ENCODE measurements around the gene IPCEF1. TPM values are rescaled to one million over a fixed set of nuclear protein-coding genes. Genes with fewer than 3 reads are reported as not detected.

IPCEF1 gene
- total and polyA plus RNA-seq, 2 experiments from 2014 or later: not detected

GRCh38 chr6:154230910-154231595, 125.5 kb downstream of the IPCEF1 start:
- Histone ChIP-seq H3K36me3 (ENCODE audit: low read depth) (no peaks in the 10 kb centered on the region), H3K27ac (no peak overlapping the region), H3K9ac (no peak overlapping the region), H3K4me1 (ENCODE audit: insufficient read depth) (no peaks in the 10 kb centered on the region), H3F3A (ENCODE audit: insufficient read depth) (no peaks in the 10 kb centered on the region), H3K4me2 (ENCODE audit: unreplicated experiment) (no peak overlapping the region), H3K9me2 (ENCODE audit: insufficient read depth) (no peaks in the 10 kb centered on the region), H3K27me3 (replicated peaks; ENCODE audit: insufficient read depth) (no peaks in the 10 kb centered on the region), H4K20me1 (ENCODE audit: insufficient read depth) (no peaks in the 10 kb centered on the region), H3K9me3 (ENCODE audit: low read depth) (no peaks in the 10 kb centered on the region), H3K79me2 (ENCODE audit: insufficient read depth) (no peaks in the 10 kb centered on the region), H3K4me3 (no peak overlapping the region), H2AFZ (no peak overlapping the region)
- WGBS, 2 experiments (ENCODE audit: low coverage in 1 of 2, low lambda C conversion rate in 2 of 2, missing lambda C conversion rate in 2 of 2): 70 to 74% methylated on average over 5 of the region's 5 CpGs
- no peak for TF ChIP-seq EZH2phosphoT487 (IDR thresholded peaks at IDR 0.05; ENCODE audit: insufficient read depth, low read depth)
- no peak for TF ChIP-seq EZH2 (IDR thresholded peaks at IDR 0.05; ENCODE audit: insufficient read depth, poor library complexity, severe bottlenecking)
- DNase-seq: no peak
- in situ Hi-C loops (cut with MboI): no loop called here

- Histone ChIP-seq H3K4me3 (no peak overlapping the region), H3K27ac (no peak overlapping the region), H4K20me1 (ENCODE audit: insufficient read depth) (no peaks in the 10 kb centered on the region), H3K27me3 (replicated peaks; ENCODE audit: insufficient read depth) (no peaks in the 10 kb centered on the region), H3K9ac (no peak overlapping the region), H3K9me3 (ENCODE audit: low read depth) (no peaks in the 10 kb centered on the region), H3F3A (ENCODE audit: insufficient read depth) (no peaks in the 10 kb centered on the region), H3K4me2 (ENCODE audit: unreplicated experiment) (no peak overlapping the region), H3K4me1 (ENCODE audit: insufficient read depth) (no peaks in the 10 kb centered on the region), H3K9me2 (ENCODE audit: insufficient read depth) (no peaks in the 10 kb centered on the region), H2AFZ (no peak overlapping the region), H3K36me3 (ENCODE audit: low read depth) (no peaks in the 10 kb centered on the region), H3K79me2 (ENCODE audit: insufficient read depth) (no peaks in the 10 kb centered on the region)
- no peak for DNase-seq
- in situ Hi-C loops (cut with MboI): no loop called here
- TF ChIP-seq EZH2 (IDR thresholded peaks at IDR 0.05; ENCODE audit: insufficient read depth, poor library complexity, severe bottlenecking) (no peak), EZH2phosphoT487 (IDR thresholded peaks at IDR 0.05; ENCODE audit: insufficient read depth, low read depth) (no peak)
- WGBS, 2 experiments (ENCODE audit: low coverage in 1 of 2, low lambda C conversion rate in 2 of 2, missing lambda C conversion rate in 2 of 2): 35 to 42% methylated on average over 3 of the region's 3 CpGs
Observed at GRCh38 chr6:154230393-154230792, 126.2 kb downstream of the IPCEF1 start.

GRCh38 chr6:154229786-154230185, 126.8 kb downstream of the IPCEF1 start:
- Histone ChIP-seq H4K20me1 (ENCODE audit: insufficient read depth) (no peaks in the 10 kb centered on the region), H3F3A (ENCODE audit: insufficient read depth) (no peaks in the 10 kb centered on the region), H2AFZ (no peak overlapping the region), H3K79me2 (ENCODE audit: insufficient read depth) (no peaks in the 10 kb centered on the region), H3K9me3 (ENCODE audit: low read depth) (no peaks in the 10 kb centered on the region), H3K27ac (no peak overlapping the region), H3K9ac (no peak overlapping the region), H3K9me2 (ENCODE audit: insufficient read depth) (no peaks in the 10 kb centered on the region), H3K4me2 (ENCODE audit: unreplicated experiment) (no peak overlapping the region), H3K4me3 (no peak overlapping the region), H3K36me3 (ENCODE audit: low read depth) (no peaks in the 10 kb centered on the region), H3K4me1 (ENCODE audit: insufficient read depth) (no peaks in the 10 kb centered on the region), H3K27me3 (replicated peaks; ENCODE audit: insufficient read depth) (no peaks in the 10 kb centered on the region)
- no peak for DNase-seq
- TF ChIP-seq EZH2 (IDR thresholded peaks at IDR 0.05; ENCODE audit: insufficient read depth, poor library complexity, severe bottlenecking): no peak
- TF ChIP-seq EZH2phosphoT487 (IDR thresholded peaks at IDR 0.05; ENCODE audit: insufficient read depth, low read depth): no peak
- WGBS, 2 experiments (ENCODE audit: low coverage in 1 of 2, low lambda C conversion rate in 2 of 2, missing lambda C conversion rate in 2 of 2): 67 to 79% methylated on average over 6 of the region's 6 CpGs
- in situ Hi-C loops (cut with MboI): no loop called here

- Histone ChIP-seq H3K9ac (no peak overlapping the region), H3K9me2 (ENCODE audit: insufficient read depth) (no peaks in the 10 kb centered on the region), H3K4me2 (ENCODE audit: unreplicated experiment) (no peak overlapping the region), H3K79me2 (ENCODE audit: insufficient read depth) (no peaks in the 10 kb centered on the region), H3K4me1 (ENCODE audit: insufficient read depth) (no peaks in the 10 kb centered on the region), H3F3A (ENCODE audit: insufficient read depth) (no peaks in the 10 kb centered on the region), H3K4me3 (no peak overlapping the region), H4K20me1 (ENCODE audit: insufficient read depth) (no peaks in the 10 kb centered on the region), H2AFZ (no peak overlapping the region), H3K36me3 (ENCODE audit: low read depth) (no peaks in the 10 kb centered on the region), H3K27me3 (replicated peaks; ENCODE audit: insufficient read depth) (no peaks in the 10 kb centered on the region), H3K27ac (no peak overlapping the region), H3K9me3 (ENCODE audit: low read depth) (no peaks in the 10 kb centered on the region)
- in situ Hi-C loops (cut with MboI): no loop called here
- WGBS, 2 experiments (ENCODE audit: low coverage in 1 of 2, low lambda C conversion rate in 2 of 2, missing lambda C conversion rate in 2 of 2): 66 to 76% methylated on average over 4 of the region's 4 CpGs
- no peak for DNase-seq
- TF ChIP-seq EZH2 (IDR thresholded peaks at IDR 0.05; ENCODE audit: insufficient read depth, poor library complexity, severe bottlenecking) (no peak), EZH2phosphoT487 (IDR thresholded peaks at IDR 0.05; ENCODE audit: insufficient read depth, low read depth) (no peak)
Observed at GRCh38 chr6:154228521-154228905, 128.1 kb downstream of the IPCEF1 start.

Measured in GM23248 (cell line).